H9 (cell line): ENCODE data around the gene SUV39H2. TPM values are rescaled to one million over a fixed set of nuclear protein-coding genes. Genes with fewer than 3 reads are reported as not detected.

ENCODE experiments used
- DNase-seq: peaks from one replicate; pipeline ENCODE4 v3.0.0-alpha.2; 2017
- H2AFZ ChIP-seq: one replicate; pipeline ENCODE4 v1.6.1; 2013; ENCODE audit warnings: mild to moderate bottlenecking, low read length, control low read depth, moderate library complexity
- H2AK5ac ChIP-seq: 2 replicates; pipeline ENCODE4 v1.6.1; 2013; ENCODE audit warnings: low read length, control low read depth, mixed read lengths; ENCODE audit not compliant: insufficient read length
- H2BK120ac ChIP-seq: one replicate; pipeline ENCODE4 v1.6.1; 2013; ENCODE audit warnings: low read depth, mild to moderate bottlenecking, low read length, control low read depth, inconsistent platforms; ENCODE audit not compliant: poor library complexity, severe bottlenecking
- H2BK12ac ChIP-seq: 2 replicates; pipeline ENCODE4 v1.6.1; 2013; ENCODE audit warnings: low read length, control low read depth, mixed read lengths, low read depth; ENCODE audit not compliant: insufficient read length
- H2BK15ac ChIP-seq: 2 replicates; pipeline ENCODE4 v1.6.1; 2013; ENCODE audit warnings: low read depth, low read length, control low read depth
- H2BK20ac ChIP-seq: one replicate; pipeline ENCODE4 v1.6.1; 2013; ENCODE audit warnings: low read depth, mild to moderate bottlenecking, low read length, control low read depth, inconsistent platforms; ENCODE audit not compliant: poor library complexity, severe bottlenecking
- H2BK5ac ChIP-seq: 2 replicates; pipeline ENCODE4 v1.6.1; 2013; ENCODE audit warnings: low read length, control low read depth, mixed read lengths; ENCODE audit not compliant: insufficient read length
- H3K14ac ChIP-seq: 2 replicates; pipeline ENCODE4 v1.6.1; 2013; ENCODE audit warnings: low read length, control low read depth; ENCODE audit not compliant: insufficient read depth
- H3K18ac ChIP-seq: 2 replicates; pipeline ENCODE4 v1.6.1; 2013; ENCODE audit warnings: low read depth, mild to moderate bottlenecking, mixed read lengths, low read length, control low read depth; ENCODE audit not compliant: insufficient read length
- H3K23ac ChIP-seq: 2 replicates; pipeline ENCODE4 v1.6.1; 2013; ENCODE audit warnings: low read length, control low read depth, mixed read lengths, low read depth; ENCODE audit not compliant: insufficient read length
- H3K23me2 ChIP-seq: 2 replicates; pipeline ENCODE4 v1.6.1; 2013; ENCODE audit warnings: low read depth, mild to moderate bottlenecking, mixed read lengths, low read length, control low read depth; ENCODE audit not compliant: insufficient read length, poor library complexity, severe bottlenecking
- H3K27ac ChIP-seq: 2 replicates; pipeline ENCODE4 v1.5.1; 2013; ENCODE audit warnings: low read length, control low read depth, mixed read lengths, low read depth; ENCODE audit not compliant: insufficient read length
- H3K27me3 ChIP-seq: 2 replicates; pipeline ENCODE4 v1.6.1; 2013; ENCODE audit warnings: low read length, control low read depth, inconsistent platforms; ENCODE audit not compliant: insufficient read depth
- H3K4ac ChIP-seq: 2 replicates; pipeline ENCODE4 v1.6.1; 2013; ENCODE audit warnings: low read depth, mild to moderate bottlenecking, control low read depth, inconsistent platforms, low read length, moderate library complexity
- H3K4me1 ChIP-seq: 2 replicates; pipeline ENCODE4 v1.6.1; 2013; ENCODE audit warnings: low read length, control low read depth, inconsistent platforms; ENCODE audit not compliant: insufficient read depth
- H3K4me2 ChIP-seq: 2 replicates; pipeline ENCODE4 v1.6.1; 2013; ENCODE audit warnings: low read length, control low read depth, mixed read lengths; ENCODE audit not compliant: insufficient read length, insufficient read depth
- H3K56ac ChIP-seq: 2 replicates; pipeline ENCODE4 v1.6.1; 2013; ENCODE audit warnings: low read depth, mild to moderate bottlenecking, mixed read lengths, low read length, control low read depth; ENCODE audit not compliant: insufficient read length
- H3K79me1 ChIP-seq: 2 replicates; pipeline ENCODE4 v1.6.1; 2013; ENCODE audit warnings: low read depth, mild to moderate bottlenecking, moderate library complexity, low read length, control low read depth, inconsistent platforms; ENCODE audit not compliant: insufficient read depth, poor library complexity, severe bottlenecking
- H3K79me2 ChIP-seq: 2 replicates; pipeline ENCODE4 v1.6.1; 2013; ENCODE audit warnings: low read length, control low read depth, inconsistent platforms; ENCODE audit not compliant: insufficient read depth
- H3K9ac ChIP-seq: 2 replicates; pipeline ENCODE4 v1.6.1; 2013; ENCODE audit warnings: low read length, control low read depth, mixed read lengths; ENCODE audit not compliant: insufficient read length; ENCODE audit errors: extremely low read depth
- H3K9me3 ChIP-seq: one replicate; pipeline ENCODE4 v1.6.1; 2013; ENCODE audit warnings: low read depth, low read length, inconsistent platforms; ENCODE audit not compliant: control insufficient read depth
- H3T11ph ChIP-seq: one replicate; pipeline ENCODE4 v1.6.1; 2013; ENCODE audit warnings: mild to moderate bottlenecking, low read length, control low read depth, inconsistent platforms
- H4K20me1 ChIP-seq: one replicate; pipeline ENCODE4 v1.6.1; 2013; ENCODE audit not compliant: control insufficient read depth, insufficient read length, insufficient read depth
- H4K5ac ChIP-seq: 2 replicates; pipeline ENCODE4 v1.6.1; 2013; ENCODE audit warnings: low read depth, mild to moderate bottlenecking, mixed read lengths, low read length, control low read depth; ENCODE audit not compliant: insufficient read length
- H4K8ac ChIP-seq: replicated peaks from 2 replicates; pipeline ENCODE4 v1.6.1; 2013; ENCODE audit warnings: low read length, control low read depth, mixed read lengths, low read depth; ENCODE audit not compliant: insufficient read length
- H4K91ac ChIP-seq: 2 replicates; pipeline ENCODE4 v1.6.1; 2013; ENCODE audit warnings: low read depth, mild to moderate bottlenecking, moderate library complexity, mixed read lengths, low read length, control low read depth; ENCODE audit not compliant: insufficient read length
- H3K27ac Mint-ChIP-seq, 3 experiments: 2 replicates in 2 of 3; 3 replicates in 1 of 3; pipeline ENCODE4 v1.8.0; 2020 to 2021; ENCODE audit warnings: mixed read lengths in 3 of 3, mild to moderate bottlenecking in 1 of 3, moderate library complexity in 1 of 3
- H3K27me3 Mint-ChIP-seq: 2 replicates; pipeline ENCODE4 v1.8.0; 2021; ENCODE audit warnings: low read depth, mild to moderate bottlenecking, moderate library complexity, mixed read lengths
- H3K36me3 Mint-ChIP-seq, 3 experiments: 2 replicates in 2 of 3; 3 replicates in 1 of 3; pipeline ENCODE4 v1.8.0; 2020 to 2021; ENCODE audit warnings: low read depth in 3 of 3, mixed read lengths in 3 of 3; ENCODE audit not compliant: insufficient read depth in 1 of 3
- H3K4me1 Mint-ChIP-seq, 2 experiments: 2 replicates each; pipeline ENCODE4 v1.8.0; 2020; ENCODE audit warnings: mixed read lengths in 2 of 2
- H3K4me3 Mint-ChIP-seq, 2 experiments: 2 replicates in 1 of 2; 3 replicates in 1 of 2; pipeline ENCODE4 v1.8.0; 2020 to 2021; ENCODE audit warnings: mild to moderate bottlenecking in 2 of 2, mixed read lengths in 2 of 2, moderate library complexity in 1 of 2
- H3K9me3 Mint-ChIP-seq, 2 experiments: 2 replicates in 1 of 2; 3 replicates in 1 of 2; pipeline ENCODE4 v1.8.0; 2020; ENCODE audit warnings: mild to moderate bottlenecking in 2 of 2, mixed read lengths in 2 of 2, moderate library complexity in 1 of 2
- WGBS: extraction: QIAGEN DNeasy Blood & Tissue Kit; methylation state at CpG from one replicate; pipeline ENCODE4 v1.1.7; 2013; ENCODE audit warnings: missing lambda C conversion rate, low lambda C conversion rate, mixed read lengths; ENCODE audit not compliant: insufficient read length; ENCODE audit errors: extremely low coverage; 5-methylcytosine and 5-hydroxymethylcytosine counted together
- total RNA-seq: library from RNA; stranded (reverse); gene quantifications from 2 replicates; pipeline ENCODE4 v1.2.1, GENCODE V29; 2021
- TF ChIP-seq, protein P1 (sequence below): fragments of 200-600 bp; sonication (generic); conservative IDR thresholded peaks from 3 replicates; pipeline ENCODE4 v1.8.0; 2021; ENCODE audit warnings: antibody characterized with exemption, mild to moderate bottlenecking

SUV39H2 gene
- total RNA-seq, 1 experiment from 2014 or later = 59.7 TPM

DNA sequence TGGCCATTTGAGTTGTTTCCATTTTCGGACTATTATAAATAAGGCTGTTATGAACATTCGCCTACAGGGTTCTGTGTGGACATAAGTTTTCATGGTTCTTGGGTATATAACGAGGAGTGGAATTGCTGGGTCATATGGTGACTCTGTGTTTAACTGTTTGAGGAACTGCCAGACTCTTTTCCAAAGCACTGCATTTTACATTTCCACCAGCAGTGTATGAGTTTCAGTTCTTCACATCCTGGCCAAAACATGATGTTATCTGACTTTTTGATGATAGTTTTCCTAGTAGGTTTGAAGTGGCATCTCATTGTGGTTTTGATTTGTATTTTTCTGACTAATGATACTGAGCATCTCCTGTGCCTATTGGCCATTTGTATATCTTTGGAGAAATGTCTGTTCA, 5.4 kb downstream of the SUV39H2 start:
- Histone ChIP-seq H3K79me2 (peaks cover 63% of the 10 kb centered on the region; the same call in 1 of the 2 replicates), H3K9me3 (no peaks in the 10 kb centered on the region), H3K4me2 (no peak overlapping the region), H3K14ac (no peak overlapping the region), H3K4ac (no peak overlapping the region), H3K18ac (no peak overlapping the region), H4K5ac (no peak overlapping the region), H3K27ac (no peak overlapping the region), H2BK15ac (no peak overlapping the region), H2BK12ac (no peak overlapping the region), H3K4me1 (peaks cover 4% of the 10 kb centered on the region; the same call in 1 of the 2 replicates), H3K23ac (no peak overlapping the region), H2BK120ac (no peak overlapping the region), H3K27me3 (no peaks in the 10 kb centered on the region), H4K8ac (no peak overlapping the region), H3K79me1 (peaks cover 6% of the 10 kb centered on the region), H4K91ac (no peak overlapping the region), H3T11ph (no peak overlapping the region), H2BK5ac (no peak overlapping the region), H2BK20ac (no peak overlapping the region), H3K56ac (no peak overlapping the region), H2AK5ac (no peak overlapping the region), H2AFZ (no peak overlapping the region), H3K23me2 (peaks cover 4% of the 10 kb centered on the region), H4K20me1 (no peaks in the 10 kb centered on the region), H3K9ac (no peak overlapping the region)
- Mint-ChIP-seq H3K4me3 (no peak overlapping the region), H3K27me3 (no peaks in the 10 kb centered on the region), H3K9me3 (no peaks in the 10 kb centered on the region; a peak in 1 of 5 replicates), H3K4me1 (peaks cover 21% of the 10 kb centered on the region in 2 experiments), H3K36me3 (peaks cover 15 to 21% (median 17%) of the 10 kb centered on the region in 3 experiments; a peak in 6 of 7 replicates), H3K27ac (no peak overlapping the region)
- TF ChIP-seq, protein P1, sequence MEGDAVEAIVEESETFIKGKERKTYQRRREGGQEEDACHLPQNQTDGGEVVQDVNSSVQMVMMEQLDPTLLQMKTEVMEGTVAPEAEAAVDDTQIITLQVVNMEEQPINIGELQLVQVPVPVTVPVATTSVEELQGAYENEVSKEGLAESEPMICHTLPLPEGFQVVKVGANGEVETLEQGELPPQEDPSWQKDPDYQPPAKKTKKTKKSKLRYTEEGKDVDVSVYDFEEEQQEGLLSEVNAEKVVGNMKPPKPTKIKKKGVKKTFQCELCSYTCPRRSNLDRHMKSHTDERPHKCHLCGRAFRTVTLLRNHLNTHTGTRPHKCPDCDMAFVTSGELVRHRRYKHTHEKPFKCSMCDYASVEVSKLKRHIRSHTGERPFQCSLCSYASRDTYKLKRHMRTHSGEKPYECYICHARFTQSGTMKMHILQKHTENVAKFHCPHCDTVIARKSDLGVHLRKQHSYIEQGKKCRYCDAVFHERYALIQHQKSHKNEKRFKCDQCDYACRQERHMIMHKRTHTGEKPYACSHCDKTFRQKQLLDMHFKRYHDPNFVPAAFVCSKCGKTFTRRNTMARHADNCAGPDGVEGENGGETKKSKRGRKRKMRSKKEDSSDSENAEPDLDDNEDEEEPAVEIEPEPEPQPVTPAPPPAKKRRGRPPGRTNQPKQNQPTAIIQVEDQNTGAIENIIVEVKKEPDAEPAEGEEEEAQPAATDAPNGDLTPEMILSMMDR = no peak
- no CpG with 5 or more reads among the region's 3 CpGs for WGBS
- DNase-seq = no peak
